HUES48 (cell line): ENCODE data around the gene CUBN.

Source experiments
- H3K27ac ChIP-seq: one replicate; pipeline ENCODE4 v1.7.0; 2013; ENCODE audit warnings: low read depth, low read length, inconsistent platforms
- H3K27me3 ChIP-seq: 2 replicates; pipeline ENCODE4 v1.6.1; 2013; ENCODE audit warnings: mild to moderate bottlenecking, low read length; ENCODE audit not compliant: control insufficient read depth, insufficient read depth
- H3K36me3 ChIP-seq: 2 replicates; pipeline ENCODE4 v1.6.1; 2013; ENCODE audit warnings: low read length; ENCODE audit not compliant: control insufficient read depth, insufficient read depth
- H3K4me1 ChIP-seq: 2 replicates; pipeline ENCODE4 v1.6.1; 2013; ENCODE audit warnings: mild to moderate bottlenecking, low read length; ENCODE audit not compliant: control insufficient read depth, insufficient read depth
- H3K4me3 ChIP-seq: 2 replicates; pipeline ENCODE4 v1.5.1; 2013; ENCODE audit warnings: mild to moderate bottlenecking, low read depth, low read length
- H3K9ac ChIP-seq: 2 replicates; pipeline ENCODE4 v1.6.1; 2013; ENCODE audit warnings: mild to moderate bottlenecking, low read depth, low read length, moderate library complexity
- H3K9me3 ChIP-seq: 2 replicates; pipeline ENCODE4 v1.6.1; 2013; ENCODE audit warnings: low read length; ENCODE audit not compliant: control insufficient read depth, insufficient read depth

CUBN gene

GRCh38 chr10:16995867-16996529 lies 133.6 kb downstream of the CUBN start:
- Histone ChIP-seq H3K4me3 (no peak overlapping the region), H3K4me1 (no peaks in the 10 kb centered on the region), H3K36me3 (no peaks in the 10 kb centered on the region), H3K27me3 (no peaks in the 10 kb centered on the region), H3K9ac (no peak overlapping the region), H3K9me3 (no peaks in the 10 kb centered on the region), H3K27ac (peak overlapping the region; percentile 14)

GRCh38 chr10:16993186-16993585 lies 136.4 kb downstream of the CUBN start:
- no peak overlapping the region for H3K27ac ChIP-seq

GRCh38 chr10:16992611-16993119 lies 136.9 kb downstream of the CUBN start:
- Histone ChIP-seq H3K4me3 (no peak overlapping the region), H3K9ac (no peak overlapping the region)

More at GRCh38 chr10:16993186-16993585, 136.4 kb downstream of the CUBN start:
- H3K4me3 ChIP-seq = no peak overlapping the region
- no peak overlapping the region for H3K9ac ChIP-seq
- H3K4me1 ChIP-seq = no peaks in the 10 kb centered on the region
- no peaks in the 10 kb centered on the region for H3K36me3 ChIP-seq
- no peaks in the 10 kb centered on the region for H3K9me3 ChIP-seq
- H3K27me3 ChIP-seq = no peaks in the 10 kb centered on the region

GRCh38 chr10:16991011-16991410 lies 138.6 kb downstream of the CUBN start:
- no peak overlapping the region for H3K9ac ChIP-seq
- H3K27ac ChIP-seq = no peak overlapping the region
- H3K4me1 ChIP-seq = peaks cover 10% of the 10 kb centered on the region
- H3K36me3 ChIP-seq = no peaks in the 10 kb centered on the region
- H3K27me3 ChIP-seq = no peaks in the 10 kb centered on the region
- no peak overlapping the region for H3K4me3 ChIP-seq
- H3K9me3 ChIP-seq = no peaks in the 10 kb centered on the region

More at GRCh38 chr10:16992611-16993119, 136.9 kb downstream of the CUBN start:
- H3K9me3 ChIP-seq = no peaks in the 10 kb centered on the region
- no peak overlapping the region for H3K27ac ChIP-seq
- H3K4me1 ChIP-seq = no peaks in the 10 kb centered on the region
- no peaks in the 10 kb centered on the region for H3K27me3 ChIP-seq
- no peaks in the 10 kb centered on the region for H3K36me3 ChIP-seq

GRCh38 chr10:16989826-16990293 lies 139.8 kb downstream of the CUBN start:
- H3K27ac ChIP-seq = no peak overlapping the region
- no peaks in the 10 kb centered on the region for H3K36me3 ChIP-seq
- no peak overlapping the region for H3K4me3 ChIP-seq
- peaks cover 10% of the 10 kb centered on the region for H3K4me1 ChIP-seq
- H3K27me3 ChIP-seq = no peaks in the 10 kb centered on the region
- H3K9me3 ChIP-seq = no peaks in the 10 kb centered on the region
- H3K9ac ChIP-seq = no peak overlapping the region

GRCh38 chr10:16988900-16989299 lies 140.7 kb downstream of the CUBN start:
- Histone ChIP-seq H3K9me3 (no peaks in the 10 kb centered on the region), H3K27ac (no peak overlapping the region), H3K27me3 (no peaks in the 10 kb centered on the region), H3K9ac (no peak overlapping the region), H3K4me3 (no peak overlapping the region), H3K4me1 (peaks cover 10% of the 10 kb centered on the region), H3K36me3 (no peaks in the 10 kb centered on the region)

- H3K9ac ChIP-seq = no peak overlapping the region
Observed at GRCh38 chr10:16987976-16988610, 141.5 kb downstream of the CUBN start.

GRCh38 chr10:16987206-16987621 lies 142.4 kb downstream of the CUBN start:
- Histone ChIP-seq H3K9ac (no peak overlapping the region), H3K4me3 (no peak overlapping the region), H3K4me1 (peaks cover 10% of the 10 kb centered on the region), H3K9me3 (no peaks in the 10 kb centered on the region), H3K27me3 (no peaks in the 10 kb centered on the region), H3K36me3 (no peaks in the 10 kb centered on the region), H3K27ac (peak overlapping the region; percentile 60)

More at GRCh38 chr10:16987976-16988610, 141.5 kb downstream of the CUBN start:
- no peaks in the 10 kb centered on the region for H3K9me3 ChIP-seq
- H3K4me3 ChIP-seq = no peak overlapping the region
- no peaks in the 10 kb centered on the region for H3K27me3 ChIP-seq
- H3K27ac ChIP-seq = no peak overlapping the region
- no peaks in the 10 kb centered on the region for H3K36me3 ChIP-seq
- peaks cover 10% of the 10 kb centered on the region for H3K4me1 ChIP-seq

GRCh38 chr10:16986406-16987205 lies 143.0 kb downstream of the CUBN start:
- H3K4me3 ChIP-seq = no peak overlapping the region
- H3K9ac ChIP-seq = no peak overlapping the region; the same call in 1 of the 2 replicates
- no peaks in the 10 kb centered on the region for H3K9me3 ChIP-seq
- H3K27ac ChIP-seq = peak overlapping the region; percentile 60
- H3K36me3 ChIP-seq = no peaks in the 10 kb centered on the region
- no peaks in the 10 kb centered on the region for H3K27me3 ChIP-seq
- H3K4me1 ChIP-seq = peaks cover 10% of the 10 kb centered on the region

GRCh38 chr10:16986082-16986405 lies 143.6 kb downstream of the CUBN start:
- Histone ChIP-seq H3K27ac (peak overlapping the region; percentile 60), H3K27me3 (no peaks in the 10 kb centered on the region), H3K4me1 (peaks cover 10% of the 10 kb centered on the region), H3K36me3 (no peaks in the 10 kb centered on the region), H3K9ac (no peak overlapping the region), H3K4me3 (no peak overlapping the region), H3K9me3 (no peaks in the 10 kb centered on the region)
